GM21723 (cell line): Measurements from ENCODE around the gene PDE3B.
"Not testable (repeated sequence)": the region's sequence is repeated elsewhere in the genome, so short reads cannot be mapped to it uniquely, and the experiment has no call there.

Source experiments
- ATAC-seq: cut with Tn5 transposase; IDR thresholded peaks from one replicate; pipeline ENCODE4 v1.9.1; 2021; ENCODE audit warnings: mild to moderate bottlenecking, moderate library complexity; ENCODE audit not compliant: unreplicated experiment

The PDE3B gene

DNA sequence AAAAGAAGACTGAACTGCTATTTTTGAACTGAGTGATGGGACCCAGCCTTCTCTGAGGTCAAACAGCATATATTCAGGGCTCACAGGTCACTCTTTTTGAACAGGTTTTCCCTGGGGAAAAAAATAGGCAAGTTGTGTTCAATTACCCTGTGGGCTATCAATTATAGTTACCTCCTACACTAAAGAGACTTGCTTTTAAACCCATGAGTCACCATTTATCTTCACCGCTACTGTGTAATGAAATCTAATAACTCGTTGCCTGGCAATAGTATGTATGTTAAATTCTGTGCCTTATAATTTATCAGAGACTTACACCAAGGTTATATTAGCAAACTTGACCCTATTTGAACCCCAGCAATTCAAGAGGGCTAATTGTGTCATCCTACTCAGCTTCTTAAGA, 149.9 kb downstream of the PDE3B start:
- ATAC-seq, result no peak

DNA sequence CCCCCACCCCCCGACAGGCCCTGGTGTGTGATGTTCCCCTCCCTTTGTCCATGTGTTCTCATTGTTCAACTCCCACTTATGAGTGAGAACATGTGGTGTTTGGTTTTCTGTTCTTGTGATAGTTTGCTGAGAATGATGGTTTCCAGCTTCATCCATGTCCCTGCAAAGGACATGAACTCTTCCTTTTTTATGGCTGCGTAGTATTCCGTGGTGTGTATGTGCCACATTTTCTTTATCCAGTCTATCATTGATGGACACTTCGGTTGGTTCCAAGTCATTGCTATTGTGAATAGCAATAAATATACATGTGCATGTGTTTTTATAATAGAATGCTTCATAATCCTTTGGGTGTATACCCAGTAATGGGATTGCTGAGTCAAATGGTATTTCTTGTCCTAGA, 152.4 kb downstream of the PDE3B start:
- ATAC-seq, result not testable (repeated sequence)

DNA sequence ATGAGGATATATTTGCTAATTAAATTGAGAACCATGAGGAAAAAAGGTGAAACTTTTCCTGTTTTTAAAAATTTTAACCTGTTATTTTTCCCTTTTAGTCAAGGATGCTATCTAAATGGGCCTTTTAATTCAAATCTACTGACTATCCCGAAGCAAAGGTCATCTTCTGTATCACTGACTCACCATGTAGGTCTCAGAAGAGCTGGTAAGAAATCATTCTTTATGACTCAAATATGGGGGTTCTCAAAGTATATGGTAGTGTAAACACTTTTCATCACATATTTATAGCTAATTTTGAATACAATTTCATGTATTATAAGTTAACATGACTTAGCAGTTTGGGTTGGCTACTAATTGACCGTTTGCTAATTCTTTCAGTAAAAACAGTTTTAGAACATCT, 160.2 kb downstream of the PDE3B start:
- no peak for ATAC-seq

DNA sequence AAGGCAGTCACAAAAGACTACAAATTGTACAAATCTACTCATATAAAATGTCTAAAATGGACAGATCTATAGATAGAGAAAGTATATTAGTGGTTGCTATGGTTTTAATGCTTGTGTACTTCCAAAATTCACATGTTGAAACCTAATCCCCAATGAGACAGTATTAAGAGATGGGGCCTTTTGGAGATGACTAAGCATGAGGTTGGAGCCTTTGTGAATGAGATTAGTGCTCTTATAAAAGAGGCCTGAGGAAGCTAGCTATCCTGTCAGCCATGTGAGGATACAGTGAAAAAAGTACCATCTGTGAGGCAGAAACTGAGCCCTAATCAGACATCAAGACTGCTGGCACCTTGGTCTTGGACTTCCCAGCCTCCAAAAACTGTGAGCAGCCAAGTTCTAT, 165.9 kb downstream of the PDE3B start:
- ATAC-seq, result no peak

DNA sequence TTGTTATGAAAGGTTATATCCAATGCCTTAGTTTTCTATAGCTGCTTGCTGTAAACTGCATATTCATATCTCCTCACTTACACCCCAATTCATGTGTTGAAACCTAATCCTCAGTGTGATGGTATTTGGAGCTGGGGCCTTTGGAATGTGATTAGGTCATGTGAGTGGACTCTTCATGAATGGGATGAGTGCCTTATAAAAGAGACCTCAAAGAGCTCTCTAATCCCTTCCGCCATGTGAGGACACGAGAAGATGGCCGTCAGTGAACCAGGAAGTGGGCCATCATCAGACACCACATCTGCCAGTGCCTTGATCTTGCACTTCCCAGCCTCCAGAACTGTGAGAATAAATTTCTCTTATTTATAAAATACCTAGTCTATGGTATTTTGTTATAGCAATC, 169.2 kb downstream of the PDE3B start:
- ATAC-seq, result no peak

DNA sequence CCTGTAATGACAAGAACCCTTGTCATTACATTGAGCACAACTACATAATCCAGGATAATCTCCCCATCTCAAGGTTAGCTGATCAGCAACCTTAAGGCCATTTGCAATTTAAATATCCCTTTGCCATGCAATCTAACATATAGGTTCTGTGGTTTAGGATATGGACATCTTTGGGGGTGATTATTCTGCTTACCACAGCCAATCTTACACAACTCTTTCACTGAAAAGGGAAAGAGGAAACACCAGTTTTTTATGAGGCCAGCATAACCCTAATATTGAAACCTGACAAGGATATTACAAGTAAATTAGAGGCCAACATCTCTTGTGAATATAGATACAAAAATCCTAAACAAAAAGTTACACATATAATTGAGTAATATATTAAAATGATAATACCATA, 169.9 kb downstream of the PDE3B start:
- ATAC-seq, result no peak

DNA sequence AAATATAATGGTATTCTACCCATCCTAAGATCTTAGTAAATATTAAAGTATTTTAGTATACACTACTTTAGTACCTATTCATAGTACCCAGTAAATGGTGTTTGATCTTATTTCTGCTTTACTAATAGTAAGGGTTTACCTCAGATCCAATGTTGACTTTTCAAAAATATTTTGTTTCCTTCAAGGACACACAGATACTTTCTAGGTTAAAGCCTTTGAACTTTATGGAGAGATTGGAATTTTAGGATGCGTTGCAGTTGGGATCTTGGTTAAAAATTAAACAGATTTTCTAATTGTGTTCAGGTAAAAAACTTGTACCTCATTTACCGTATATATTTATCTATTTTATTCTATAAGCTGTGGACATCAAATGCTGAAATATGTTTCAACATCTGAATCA, 175.2 kb downstream of the PDE3B start:
- ATAC-seq, result no peak

DNA sequence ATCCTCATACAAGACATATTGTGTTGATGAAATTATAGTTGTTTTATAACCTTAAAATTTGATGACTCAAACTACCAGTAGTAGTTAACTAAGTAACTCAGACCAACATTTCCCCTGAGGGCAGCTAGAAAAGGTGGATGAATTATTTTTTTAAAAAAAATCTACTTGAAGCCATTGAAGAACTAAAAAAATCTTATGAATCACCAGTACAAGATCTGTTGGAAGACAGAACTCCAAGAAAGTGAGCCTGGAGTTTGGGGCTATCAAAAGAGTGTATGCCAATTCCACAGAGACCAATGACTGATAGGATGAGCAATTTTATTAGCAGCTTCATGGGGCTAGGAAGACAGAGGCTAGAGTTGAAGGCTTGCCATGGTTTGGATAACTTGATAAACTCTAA, 176.0 kb downstream of the PDE3B start:
- no peak for ATAC-seq

DNA sequence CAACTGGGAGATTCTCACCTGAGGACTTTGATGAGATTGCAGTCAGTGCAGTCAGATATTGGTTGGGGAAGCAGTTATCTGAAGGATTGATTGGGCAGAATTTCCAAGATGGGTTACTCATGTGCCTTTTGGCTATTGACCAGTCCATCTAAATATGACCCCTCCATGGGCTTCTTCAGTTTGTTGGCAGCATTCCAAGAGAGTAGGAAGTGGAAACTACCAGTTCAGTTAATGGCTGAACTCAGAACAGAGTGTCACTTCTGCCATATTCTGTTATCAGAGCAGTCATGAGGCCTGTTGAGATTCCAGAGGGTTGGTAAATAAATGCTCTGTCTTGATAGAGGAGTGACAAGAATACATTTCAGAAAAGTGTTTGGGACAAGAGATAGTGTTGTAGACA, 177.4 kb downstream of the PDE3B start:
- ATAC-seq, result no peak

DNA sequence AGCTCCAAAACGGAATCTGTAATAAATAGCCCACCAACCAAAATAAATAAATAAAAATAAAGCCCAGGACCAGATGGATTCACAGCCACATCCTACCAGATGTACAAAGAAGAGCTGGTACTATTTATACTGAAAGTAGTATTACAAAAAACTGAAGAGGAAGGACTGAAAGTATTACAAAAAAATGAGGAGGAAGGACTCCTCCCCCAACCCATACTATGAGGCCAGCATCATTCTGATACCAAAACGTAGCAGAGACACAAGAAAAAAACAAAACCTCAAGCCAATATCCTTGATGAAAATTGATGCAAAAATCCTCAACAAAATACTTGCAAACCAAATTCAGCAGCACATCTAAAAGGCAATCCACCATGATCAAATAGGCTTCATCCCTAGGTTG, 183.0 kb downstream of the PDE3B start:
- ATAC-seq, result no peak

DNA sequence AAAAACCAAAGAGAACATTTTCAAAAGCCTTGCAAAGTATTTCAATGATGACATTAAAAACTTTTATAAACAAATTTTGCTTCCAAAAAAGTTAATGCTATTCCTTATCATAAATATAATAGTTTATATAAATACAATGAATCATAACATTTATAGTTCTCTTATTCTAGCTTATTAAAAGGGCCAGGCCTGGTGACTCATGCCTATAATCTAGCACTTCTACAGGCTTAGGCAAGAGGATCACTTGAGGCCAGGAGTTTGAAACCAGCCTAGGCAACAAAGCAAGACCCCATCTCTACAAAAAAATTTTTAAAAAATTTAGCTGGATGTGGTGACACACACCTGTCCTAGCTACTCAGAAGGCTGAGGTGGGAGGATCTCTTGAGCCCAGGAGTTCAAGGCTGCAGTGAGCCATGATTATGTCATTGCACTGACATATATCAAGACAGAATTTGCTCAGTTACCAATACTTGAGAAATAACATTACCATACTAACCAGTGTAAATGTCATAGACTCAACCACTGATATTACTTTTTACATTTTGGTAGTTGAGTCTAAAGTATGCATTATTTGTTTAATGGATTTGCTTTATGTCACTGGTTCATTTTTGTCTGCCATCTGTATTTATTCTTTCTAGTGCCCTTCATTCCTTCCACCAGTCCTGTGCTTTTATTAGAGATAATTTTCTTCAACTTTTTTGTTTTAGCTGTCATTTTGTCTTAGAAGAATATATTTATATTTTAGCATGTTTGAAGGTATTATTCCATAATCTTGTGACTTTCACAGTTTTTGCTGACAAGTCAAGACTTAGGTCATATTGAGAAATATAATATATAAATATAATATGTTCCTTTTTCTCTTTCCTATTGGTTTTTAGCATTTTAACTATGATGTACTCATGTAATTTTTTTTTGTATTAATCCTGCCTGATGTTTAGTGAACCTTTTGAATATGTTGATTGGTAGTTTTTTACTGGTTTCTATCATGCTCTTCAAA, 192.2 kb downstream of the PDE3B start:
- ATAC-seq, result no peak

DNA sequence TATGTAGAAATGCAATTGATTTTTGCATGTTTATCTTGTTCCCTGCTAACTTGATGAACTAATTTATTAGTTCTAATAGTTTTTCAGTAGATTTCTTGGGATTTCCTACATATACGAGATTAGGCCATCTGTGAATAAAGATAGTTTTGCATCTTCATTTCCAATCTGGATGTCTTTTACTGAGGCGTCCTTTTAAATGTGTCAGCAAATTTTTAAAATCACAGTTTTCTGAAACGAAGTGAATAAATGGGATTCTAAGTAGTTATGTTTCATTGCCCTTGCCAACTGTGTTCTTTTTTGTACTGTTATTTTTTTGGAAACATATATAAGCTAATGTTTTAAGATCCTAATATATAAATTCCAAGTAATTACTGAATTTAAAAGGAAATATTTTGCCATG, 198.4 kb downstream of the PDE3B start:
- no peak for ATAC-seq

DNA sequence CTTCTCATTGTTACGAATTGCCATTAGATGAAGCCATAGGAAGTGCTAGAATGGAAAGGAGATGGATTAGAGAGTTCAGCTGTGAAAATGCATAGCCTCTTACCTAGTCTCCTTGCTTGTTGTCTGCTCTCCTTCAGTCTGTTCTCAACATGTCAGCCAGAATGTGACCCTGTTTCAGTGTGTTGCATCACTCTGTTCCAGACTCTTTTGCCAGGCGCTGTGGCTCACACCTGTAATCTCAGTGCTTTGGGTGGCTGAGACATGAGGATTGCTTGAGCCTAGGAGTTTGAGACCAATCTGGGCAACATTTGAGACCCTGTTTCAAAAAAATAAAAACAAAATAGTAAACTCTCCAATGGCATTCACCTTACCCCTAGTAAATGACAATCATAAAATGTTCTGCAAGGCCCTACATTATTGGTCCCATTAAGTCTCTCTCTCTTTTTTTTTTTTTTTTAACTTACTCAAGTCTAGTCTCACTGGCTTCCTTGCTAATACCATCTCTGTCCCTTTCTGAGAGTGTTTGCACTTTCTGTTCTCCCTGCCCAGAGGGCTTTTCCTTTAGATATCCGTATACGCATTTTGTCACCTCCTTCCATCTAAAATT, 209.1 kb downstream of the PDE3B start:
- no peak for ATAC-seq

DNA sequence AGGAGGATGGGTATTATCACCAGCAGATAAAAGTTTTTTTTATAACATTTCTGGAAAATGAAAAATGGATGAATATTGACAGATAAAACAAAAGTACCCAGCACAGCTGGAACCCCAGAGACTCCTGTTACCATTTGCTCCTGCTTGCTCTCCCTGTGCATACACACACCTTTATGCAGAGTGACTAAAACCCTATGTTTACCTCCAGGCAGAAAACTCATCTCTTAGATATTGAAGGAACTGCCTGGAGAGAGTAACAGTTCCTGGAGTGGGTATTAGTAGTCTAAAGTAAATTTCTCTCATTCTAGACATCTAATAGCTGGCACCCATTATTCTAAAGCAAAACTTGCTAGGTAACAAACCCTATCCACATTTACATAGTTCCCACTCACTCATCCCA, 210.5 kb downstream of the PDE3B start:
- ATAC-seq, result no peak

DNA sequence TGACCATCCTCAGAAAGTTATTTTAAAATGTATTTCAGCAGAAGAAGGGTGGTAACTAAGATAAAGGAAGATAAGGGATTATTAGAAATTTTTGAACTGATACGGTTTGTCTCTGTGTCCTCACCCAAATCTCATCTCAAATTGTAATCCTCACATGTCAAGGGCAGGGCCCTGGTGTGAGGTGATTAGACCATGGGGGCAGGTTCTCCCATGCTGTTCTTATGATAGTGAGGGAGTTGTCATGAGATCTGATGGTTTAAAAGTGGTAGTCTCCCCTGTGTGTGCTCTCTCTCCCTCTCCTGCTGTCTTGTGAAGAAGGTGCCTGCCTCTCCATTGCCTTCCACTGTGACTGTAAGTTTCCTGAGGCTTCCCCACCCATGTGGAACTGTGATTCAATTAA, 212.3 kb downstream of the PDE3B start:
- ATAC-seq, result no peak

DNA sequence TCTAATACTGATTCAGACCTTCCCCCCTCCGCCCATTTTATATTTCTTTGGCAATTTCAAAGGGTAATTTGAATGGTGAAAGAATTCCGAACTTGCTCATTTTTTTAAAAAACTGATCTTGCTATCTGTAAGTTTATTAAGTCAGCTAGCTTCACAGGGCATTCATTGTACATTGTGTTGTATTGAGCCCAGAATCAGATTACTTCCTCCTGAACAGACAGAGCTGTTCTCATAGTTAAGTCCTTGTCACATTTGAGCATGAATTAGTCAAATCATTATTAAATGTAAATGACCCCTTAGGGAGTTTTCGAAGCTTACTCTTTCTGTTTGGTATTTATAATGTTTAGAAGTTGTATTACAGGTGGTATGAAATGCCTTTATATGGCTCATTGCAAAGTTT, 214.0 kb downstream of the PDE3B start:
- ATAC-seq, result no peak

DNA sequence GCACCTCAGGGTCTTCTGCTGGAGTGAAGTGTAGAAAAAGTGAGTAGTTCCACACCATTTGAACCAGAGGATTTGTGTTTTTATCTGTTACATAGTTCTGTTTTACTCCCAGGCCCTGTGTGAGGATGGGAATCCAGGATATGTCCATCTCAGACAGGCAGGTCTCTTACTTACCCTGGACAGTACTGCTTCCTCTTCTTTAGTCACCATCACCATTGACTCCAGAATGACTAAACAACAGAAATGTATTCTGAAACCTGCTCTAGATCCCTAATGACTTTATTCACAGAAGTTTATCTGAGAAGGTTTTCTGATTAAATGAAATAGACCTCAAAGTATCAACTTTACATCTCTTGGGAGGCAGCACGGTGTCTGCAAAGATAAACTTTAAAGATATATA, 214.8 kb downstream of the PDE3B start:
- no peak for ATAC-seq

DNA sequence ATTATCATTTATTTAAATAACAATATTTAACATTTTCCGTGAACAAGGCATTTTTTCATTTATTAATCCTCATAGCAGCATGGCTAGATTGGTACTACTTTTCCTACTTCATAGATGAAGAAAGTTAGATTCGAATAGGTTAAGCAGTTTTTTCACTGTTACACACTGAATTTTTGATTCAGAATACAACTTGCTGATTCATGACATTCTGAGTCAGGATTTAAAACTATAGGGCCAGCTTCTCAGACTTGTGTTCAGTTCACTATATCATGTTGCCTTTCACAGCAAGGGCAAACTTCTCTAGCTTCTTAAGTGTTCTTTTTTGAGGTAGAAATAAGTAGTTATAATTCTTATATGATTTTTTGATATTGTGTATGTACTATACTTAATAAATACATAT, 216.9 kb downstream of the PDE3B start:
- no peak for ATAC-seq

DNA sequence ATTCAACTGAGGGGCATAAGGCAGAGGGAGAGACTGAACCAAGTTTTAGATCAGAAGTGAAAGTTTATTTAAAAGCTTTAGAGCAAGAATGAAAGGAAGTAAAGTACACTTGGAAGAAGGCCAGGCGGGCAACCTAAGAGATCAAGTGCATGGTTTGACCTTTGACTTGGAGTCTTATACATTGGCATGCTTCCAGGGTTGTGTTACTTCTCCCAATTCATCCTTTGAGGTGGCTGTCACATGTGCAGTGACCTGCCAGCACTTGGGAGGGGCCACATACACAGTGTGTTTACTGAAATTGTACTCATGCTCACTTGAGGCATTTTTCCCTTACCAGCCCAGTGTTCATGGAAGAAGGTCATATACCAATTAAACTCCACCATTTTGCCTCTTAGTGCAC, 218.1 kb downstream of the PDE3B start:
- no peak for ATAC-seq

DNA sequence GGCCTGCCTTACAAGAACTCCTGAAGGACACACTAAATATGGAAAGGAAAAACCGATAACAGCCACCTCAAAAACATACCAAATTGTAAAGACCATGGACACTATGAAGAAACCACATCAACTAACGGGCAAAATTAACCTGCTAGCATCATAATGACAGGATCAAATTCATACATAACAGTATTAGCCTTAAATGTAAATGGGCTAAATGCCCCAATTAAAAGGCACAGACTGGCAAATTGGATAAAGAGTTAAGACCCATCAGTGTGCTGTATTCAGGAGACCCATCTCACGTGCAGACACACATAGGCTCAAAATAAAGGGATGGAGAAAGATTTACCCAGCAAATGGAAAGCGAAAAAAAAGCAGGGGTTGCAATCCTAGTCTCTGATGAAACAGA, 220.2 kb downstream of the PDE3B start:
- not testable (repeated sequence) for ATAC-seq

DNA sequence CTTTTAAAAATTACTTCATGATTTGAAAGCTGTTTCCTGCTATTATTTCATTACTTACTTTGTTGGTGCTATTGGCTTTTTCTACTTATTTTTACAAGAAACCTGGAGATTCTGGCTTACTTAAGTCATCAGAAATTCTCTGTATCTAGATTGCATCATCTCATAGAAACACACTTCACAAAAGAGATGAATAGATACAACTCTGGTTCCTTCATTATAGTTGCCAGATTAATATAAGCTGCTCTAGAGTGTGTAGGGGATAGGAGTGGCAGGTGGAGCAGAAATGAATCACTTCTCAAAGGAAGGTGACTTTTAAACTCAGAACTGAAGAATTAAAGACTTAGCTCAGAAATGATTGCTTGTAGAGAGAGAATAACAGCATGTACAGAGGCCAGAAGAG, 228.4 kb downstream of the PDE3B start:
- no peak for ATAC-seq

DNA sequence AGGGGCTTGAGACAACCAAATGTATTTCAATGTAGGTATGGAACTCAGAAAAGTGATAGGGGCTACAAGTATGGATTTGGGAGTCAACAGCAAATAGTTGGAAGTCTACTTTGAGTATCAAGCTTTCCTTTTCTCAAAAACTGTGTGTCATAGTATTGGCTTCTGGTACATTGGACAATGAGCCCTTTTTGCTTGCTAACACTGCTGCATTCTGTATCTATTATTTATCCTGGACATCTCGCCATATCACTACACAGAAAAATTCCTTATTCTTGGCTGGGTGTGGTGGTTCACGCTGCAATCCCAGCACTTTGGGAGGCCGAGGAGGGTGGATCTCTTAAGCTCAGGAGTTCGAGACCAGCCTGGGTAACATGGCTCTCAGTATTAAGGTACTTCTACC, 230.0 kb downstream of the PDE3B start:
- ATAC-seq, result no peak
